Left kidney (tissue), 2 donors: ENCODE results near the gene BTBD17. TPM values are rescaled to one million over a fixed set of nuclear protein-coding genes. Genes with fewer than 3 reads are reported as not detected.
A peak's percentile ranks its signal among the peaks of the same experiment; 100 is the strongest.

ENCODE experiments used
- DNase-seq: peaks from one replicate; pipeline ENCODE4 v3.0.0-alpha.2; 2013
- polyA plus RNA-seq: library from polyadenylated mRNA; unstranded; fragments of 120-200 nt; gene quantifications from one replicate; pipeline ENCODE4 v1.2.1, GENCODE V29; 2013; ENCODE audit not compliant: insufficient read length

BTBD17 gene
- polyA plus RNA-seq, 1 donor: 0.13 TPM

DNA sequence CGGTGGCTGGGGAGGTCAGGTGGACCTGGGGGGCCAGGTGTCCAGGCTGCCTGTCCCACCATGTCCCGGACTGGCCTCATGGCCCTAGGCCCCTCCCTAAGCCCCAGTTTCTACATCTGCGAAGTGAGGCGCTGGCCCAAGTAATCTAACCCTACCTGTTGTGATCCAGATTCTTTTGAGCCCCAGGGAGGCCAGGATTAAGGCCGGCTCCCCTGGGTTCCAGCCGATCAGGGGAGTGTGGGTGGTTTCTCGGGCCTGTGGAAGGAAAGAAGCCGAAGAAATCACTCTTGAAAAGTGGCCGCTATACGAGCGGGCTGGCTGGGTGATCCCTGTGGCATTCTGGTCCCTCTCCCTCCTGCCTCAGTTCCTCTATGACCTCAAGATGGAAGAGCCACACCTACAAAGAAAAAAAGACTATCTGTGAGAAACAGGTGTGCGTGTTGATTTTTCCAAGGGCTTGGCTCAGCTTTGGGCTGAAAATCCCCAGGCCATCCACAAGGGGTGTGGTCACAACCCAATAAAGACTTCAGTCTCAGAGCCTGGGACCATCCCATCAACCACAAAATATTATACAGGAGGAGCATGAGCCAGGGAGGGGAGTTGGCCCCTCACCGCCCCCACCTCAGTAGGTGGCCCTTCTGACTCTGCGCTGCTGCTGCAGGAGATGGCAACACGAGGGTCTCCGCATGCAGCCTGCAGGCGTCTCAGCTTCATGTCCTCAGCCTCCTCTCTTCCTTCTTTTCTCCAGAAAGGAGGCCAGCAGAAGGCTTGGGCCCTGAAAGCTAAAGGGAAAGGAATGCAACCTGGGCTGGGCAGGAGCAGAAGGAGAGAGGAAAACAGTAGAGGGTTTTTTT is 25.9 kb upstream of the BTBD17 start:
- no peak for DNase-seq

- DNase-seq: no peak
Measured at GRCh38 chr17:74386386-74386785, 24.7 kb upstream of the BTBD17 start.

- DNase-seq: no peak
Measured at GRCh38 chr17:74385201-74385600, 23.5 kb upstream of the BTBD17 start.

- no peak for DNase-seq
Measured at GRCh38 chr17:74383141-74383540, 21.5 kb upstream of the BTBD17 start.

DNA sequence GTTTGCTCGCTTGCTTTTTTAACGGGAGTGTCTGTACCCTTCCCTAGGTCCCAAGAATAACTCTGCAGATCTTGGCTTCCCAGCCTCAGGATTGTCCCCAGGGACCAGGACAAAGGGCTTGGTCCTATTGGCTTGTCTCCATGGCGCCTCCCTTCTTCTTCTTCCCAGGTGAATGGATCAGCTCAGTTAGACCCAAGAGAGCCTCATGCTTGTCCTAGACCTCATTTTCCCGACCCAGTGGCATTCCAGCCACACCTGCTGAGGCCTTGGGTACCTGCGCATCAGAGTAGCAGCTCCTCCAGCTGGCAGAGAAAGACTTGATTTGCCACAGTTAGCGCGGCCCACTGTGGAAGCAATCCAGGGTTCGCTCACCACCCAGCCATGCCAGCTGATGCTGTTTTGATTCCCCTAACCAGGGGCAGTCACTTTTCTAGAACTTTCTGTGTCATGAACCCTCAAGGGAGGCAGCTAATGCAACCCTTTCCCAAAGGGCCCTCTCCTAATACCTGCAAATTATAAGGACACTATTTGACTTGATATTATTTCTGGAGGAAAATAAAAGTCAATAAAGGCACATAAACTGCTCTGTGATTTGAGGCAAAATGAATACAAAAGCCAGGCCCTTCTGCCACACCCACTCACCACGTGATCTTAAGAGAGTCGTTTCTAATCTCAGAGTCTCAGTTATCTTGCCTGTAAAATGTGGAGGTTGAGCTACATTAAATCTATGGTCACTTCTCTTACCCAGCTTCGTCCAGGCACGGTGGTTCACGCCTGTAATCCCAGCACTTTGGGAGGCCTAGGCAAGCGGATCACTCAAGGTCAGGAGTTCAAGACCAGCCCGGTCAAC is 19.5 kb upstream of the BTBD17 start:
- no peak for DNase-seq

DNA sequence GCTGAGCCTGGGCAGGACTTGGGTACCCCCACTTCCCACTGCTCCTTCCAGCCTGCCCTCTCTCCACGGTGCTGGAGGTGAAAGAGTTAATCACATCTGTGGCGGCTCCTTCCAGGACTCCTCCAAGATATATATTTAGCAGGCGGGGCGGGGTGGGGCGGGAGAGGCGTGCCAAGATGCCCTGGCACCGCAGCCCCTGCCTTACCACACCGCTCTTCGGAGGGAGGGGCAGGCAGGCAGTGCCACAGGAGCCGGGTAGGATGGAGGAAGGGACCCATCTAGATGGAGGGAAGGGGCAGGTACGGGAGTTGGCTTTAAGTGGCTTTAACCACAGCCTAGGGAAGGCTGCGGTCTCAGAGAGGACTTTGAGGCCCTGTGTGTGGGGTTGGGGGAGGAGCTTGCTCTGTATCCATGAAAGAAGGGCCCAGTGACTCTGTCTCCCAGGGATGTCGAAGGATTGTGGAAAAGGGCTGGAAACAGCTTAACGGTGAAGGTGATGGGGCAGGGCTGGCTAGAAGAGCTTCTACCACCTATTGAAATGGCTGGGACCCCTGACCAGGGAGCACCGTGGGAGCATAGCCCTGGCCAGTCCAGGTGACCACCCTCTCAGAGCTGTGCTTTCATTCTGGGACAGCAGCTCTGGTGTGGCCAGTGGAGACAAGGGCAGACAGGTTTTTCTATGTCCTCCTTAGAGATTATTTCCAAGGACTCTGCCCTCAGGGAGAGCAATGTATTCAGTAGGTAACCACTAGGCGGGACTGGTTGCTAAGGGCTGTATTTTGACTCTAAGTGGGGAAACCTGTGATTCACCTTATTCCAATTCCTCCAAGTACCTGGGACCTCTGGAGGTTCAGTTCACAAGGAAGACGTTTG is 18.7 kb upstream of the BTBD17 start:
- no peak for DNase-seq

GRCh38 chr17:74379495-74380085 is 17.9 kb upstream of the BTBD17 start:
- peak; percentile 92 for DNase-seq

- DNase-seq: no peak
Measured at GRCh38 chr17:74374858-74375257, 13.2 kb upstream of the BTBD17 start.

DNA sequence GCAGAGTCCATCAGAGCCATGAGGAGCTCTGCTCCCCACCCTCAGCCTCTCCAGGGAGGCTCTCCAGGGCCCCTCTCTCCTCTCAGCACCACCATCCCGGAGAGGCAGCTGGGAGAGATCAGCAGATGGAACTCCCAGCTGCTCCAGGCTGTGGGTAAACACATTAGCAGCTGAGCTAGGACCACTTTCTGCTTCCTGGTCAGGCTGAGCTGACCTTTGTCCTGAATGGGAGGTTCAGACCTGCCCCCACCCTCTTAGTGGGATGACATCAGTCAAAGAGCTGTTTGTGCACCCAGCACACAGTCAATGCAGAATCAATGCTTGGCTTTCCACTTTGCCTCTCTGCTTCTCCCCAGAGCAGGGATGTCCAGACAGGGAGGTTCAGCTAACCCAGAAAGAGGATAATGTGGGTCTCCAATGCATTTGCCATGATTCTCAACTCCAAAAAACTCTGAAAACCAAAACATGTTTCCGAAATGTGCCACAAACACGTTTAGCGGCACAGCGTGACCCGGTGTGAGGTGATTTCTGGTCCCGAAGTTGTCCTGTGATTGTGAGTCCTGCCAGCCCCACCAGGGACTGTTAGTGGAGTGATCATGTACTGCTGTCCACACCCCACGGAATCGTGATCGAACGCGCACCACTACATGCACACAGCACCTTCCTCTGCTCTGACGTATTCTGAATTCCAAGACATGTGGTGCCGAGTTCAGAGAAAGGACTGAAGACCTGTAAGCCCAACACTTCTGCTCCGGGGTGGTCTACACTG is 12.4 kb upstream of the BTBD17 start:
- no peak for DNase-seq

DNA sequence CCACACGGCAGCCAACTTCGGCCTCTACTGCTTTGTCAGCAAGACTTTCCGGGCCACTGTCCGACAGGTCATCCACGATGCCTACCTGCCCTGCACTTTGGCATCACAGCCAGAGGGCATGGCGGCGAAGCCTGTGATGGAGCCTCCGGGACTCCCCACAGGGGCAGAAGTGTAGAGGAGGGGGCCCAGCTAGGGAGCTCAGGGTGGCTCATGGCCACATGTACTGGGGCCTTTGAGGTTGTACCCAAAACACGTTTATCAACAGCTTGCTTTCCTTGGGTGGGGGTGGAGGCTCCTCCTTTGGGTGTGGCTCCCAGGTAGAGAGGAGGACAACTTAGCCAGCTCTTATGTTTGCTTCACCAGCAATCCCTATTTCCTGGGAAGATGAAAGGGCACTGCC is 10.8 kb upstream of the BTBD17 start:
- no peak for DNase-seq

GRCh38 chr17:74371653-74372147 is 10.0 kb upstream of the BTBD17 start:
- DNase-seq: no peak

- no peak for DNase-seq
Measured at GRCh38 chr17:74369665-74370490, 8.2 kb upstream of the BTBD17 start.

DNA sequence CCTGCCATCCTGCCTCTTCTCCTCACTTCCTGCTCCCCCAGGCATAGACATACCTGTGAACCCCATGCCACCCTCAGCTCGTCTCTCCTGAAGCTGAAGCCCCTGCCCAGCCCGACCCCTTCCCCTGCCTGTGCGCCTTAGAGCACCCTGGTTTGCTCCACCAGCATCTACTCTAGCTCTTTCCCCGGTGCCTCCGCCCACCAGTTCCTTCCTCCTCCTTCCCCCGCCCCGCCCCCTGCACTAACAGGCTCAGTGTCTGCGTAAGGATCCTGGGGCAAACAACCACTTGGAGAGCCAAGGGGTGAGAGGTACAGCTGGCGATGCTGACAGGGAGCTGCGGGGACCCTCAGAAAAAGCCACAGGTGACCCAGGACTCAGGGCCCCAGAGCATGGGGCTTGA is 7.6 kb upstream of the BTBD17 start:
- no peak for DNase-seq

- DNase-seq: no peak
Measured at GRCh38 chr17:74368341-74369081, 6.8 kb upstream of the BTBD17 start.

- no peak for DNase-seq
Measured at GRCh38 chr17:74367206-74367605, 5.5 kb upstream of the BTBD17 start, which contains the start of gene GPR142. Gene GPR142 (plus strand): TSS chr17:74367506. CDS start chr17:74369541, 2,035 bp downstream.

- no peak for DNase-seq
Measured at GRCh38 chr17:74362810-74363498, 1.3 kb upstream of the BTBD17 start.

DNA sequence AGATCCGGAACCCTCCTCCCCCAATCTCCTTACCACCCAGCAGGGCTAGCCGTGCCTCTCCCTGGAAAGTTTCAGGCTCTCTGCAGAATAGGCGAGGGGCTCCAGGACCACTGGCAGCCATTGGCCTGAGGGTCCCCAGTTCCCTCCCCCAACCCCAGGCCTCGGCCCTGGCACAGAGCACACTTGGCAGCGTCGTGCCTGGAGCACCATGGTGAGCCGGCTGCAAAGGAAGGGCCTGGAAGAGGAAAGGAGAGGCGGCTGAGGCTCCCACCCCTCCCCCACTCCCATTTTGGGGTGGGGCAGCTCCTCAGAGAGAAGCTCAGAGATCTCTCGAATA is 369 bp upstream of the BTBD17 start:
- no peak for DNase-seq

DNA sequence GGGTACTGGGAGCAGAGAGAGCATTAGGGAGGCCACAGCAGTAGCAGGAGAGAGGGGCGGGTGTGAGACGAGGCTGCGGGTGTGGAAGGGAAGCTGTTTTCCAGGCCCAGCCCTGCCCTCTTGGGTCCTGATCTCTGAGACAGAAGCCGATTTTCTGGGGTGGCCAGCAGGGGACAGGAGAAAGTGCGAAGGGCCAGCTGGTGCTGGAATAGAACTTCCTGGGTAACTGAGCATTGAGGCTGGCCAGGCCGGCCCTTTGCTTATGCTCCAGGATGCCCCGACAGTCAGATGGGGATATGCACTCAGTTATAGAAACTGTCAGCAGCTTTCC is 804 bp downstream of the BTBD17 start:
- DNase-seq: no peak

GRCh38 chr17:74359916-74360315 is 1.8 kb downstream of the BTBD17 start:
- no peak for DNase-seq
